ENCODE results near the gene ZNF618. TPM values are rescaled to one million over a fixed set of nuclear protein-coding genes. Genes with fewer than 3 reads are reported as not detected.

Gene ZNF618
- total RNA-seq, 1 donor from 2014 or later = 0.02 TPM

GRCh38 chr9:114093031-114093471, 216.9 kb downstream of the ZNF618 start:
- intact Hi-C loops (cut with micrococcal nuclease) = no loop called here

DNA sequence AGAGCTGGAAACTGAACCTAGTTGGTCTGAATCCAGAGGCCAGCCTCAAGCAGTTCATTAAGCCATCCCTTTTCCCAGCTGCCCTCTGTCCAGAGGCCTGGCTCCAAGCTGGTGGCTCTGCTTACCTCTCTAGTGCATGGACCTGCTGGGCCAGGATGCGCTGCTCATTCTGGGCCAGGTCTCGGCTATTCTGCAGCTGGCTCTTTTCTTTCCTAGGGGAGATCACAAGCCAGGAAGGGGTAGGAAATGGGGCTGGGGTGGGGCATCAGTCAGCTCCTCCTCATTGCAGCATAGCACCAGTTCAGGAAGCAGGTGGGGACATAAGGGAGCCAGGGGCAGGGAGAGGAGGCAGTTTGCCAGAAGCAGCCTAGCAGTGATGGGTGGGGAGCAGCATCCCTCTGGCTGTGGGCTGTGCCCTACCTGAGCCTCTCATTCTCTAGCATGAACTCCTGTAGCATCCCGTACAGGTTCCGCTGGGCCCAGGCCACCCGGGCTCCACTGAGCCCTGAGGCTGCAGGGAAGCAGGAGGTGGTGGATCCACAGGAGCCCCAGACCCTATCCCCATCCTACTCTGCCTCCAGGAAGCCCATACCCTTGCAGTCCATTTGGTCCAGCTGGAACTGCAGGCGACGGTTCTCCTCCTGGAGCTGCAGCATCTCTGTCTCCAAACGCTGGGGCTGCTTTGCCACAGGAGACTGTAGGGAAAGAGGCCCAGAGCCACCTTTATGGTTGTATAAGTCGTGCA, 217.8 kb downstream of the ZNF618 start:
- intact Hi-C loops (cut with micrococcal nuclease) = no loop called here

- intact Hi-C loops (cut with micrococcal nuclease) = no loop called here
Observed at GRCh38 chr9:114094971-114095370, 218.9 kb downstream of the ZNF618 start.

DNA sequence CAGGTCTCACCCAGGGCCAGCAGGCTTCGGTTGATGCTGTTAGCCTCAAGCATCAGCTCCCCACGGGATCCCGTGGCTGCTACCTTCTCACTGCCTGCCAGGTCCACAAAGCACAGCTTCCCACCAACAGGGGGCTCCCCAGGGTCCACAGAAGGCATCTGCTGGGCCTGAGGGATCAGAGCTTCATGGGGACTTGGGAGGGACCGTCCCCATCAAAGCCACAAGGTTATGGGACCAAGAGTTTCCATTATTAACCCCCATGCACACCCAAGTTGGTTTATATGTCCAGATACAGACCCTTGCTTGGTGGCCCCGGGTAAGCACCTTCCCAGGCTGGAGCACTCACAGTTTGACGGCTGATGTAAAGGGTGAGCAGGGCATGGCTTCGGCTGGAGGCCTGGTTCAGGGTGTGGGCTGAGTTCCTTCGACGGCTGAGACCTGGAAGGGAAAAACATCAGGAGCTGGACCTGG, 220.0 kb downstream of the ZNF618 start:
- intact Hi-C loops (cut with micrococcal nuclease) = no loop called here

- intact Hi-C loops (cut with micrococcal nuclease) = no loop called here
Observed at GRCh38 chr9:114096866-114097612, 220.9 kb downstream of the ZNF618 start.

DNA sequence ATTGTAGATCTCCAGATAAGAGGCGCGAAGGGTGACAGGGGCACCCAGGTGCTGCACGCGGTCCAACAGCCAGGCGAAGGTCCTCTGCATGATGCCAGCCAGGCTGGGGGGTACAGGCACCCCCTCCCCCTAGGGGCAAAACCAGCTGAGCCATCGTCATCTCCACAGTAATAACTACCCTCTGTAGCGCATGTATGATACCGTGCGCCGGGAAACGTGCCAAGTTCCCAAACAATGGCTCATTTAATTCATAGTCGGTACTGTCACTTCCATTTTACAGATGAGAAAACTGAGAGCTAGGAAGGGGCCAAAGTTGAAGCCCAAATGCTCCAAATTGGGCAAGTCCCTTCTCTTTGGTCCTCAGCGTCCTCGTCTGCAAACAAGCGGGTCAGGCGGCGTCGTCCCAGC, 221.5 kb downstream of the ZNF618 start:
- intact Hi-C loops (cut with micrococcal nuclease) = loop anchor here (1.0 kb wide), 1 partner anchor 301 kb away; no protein-coding TSS in a partner anchor

DNA sequence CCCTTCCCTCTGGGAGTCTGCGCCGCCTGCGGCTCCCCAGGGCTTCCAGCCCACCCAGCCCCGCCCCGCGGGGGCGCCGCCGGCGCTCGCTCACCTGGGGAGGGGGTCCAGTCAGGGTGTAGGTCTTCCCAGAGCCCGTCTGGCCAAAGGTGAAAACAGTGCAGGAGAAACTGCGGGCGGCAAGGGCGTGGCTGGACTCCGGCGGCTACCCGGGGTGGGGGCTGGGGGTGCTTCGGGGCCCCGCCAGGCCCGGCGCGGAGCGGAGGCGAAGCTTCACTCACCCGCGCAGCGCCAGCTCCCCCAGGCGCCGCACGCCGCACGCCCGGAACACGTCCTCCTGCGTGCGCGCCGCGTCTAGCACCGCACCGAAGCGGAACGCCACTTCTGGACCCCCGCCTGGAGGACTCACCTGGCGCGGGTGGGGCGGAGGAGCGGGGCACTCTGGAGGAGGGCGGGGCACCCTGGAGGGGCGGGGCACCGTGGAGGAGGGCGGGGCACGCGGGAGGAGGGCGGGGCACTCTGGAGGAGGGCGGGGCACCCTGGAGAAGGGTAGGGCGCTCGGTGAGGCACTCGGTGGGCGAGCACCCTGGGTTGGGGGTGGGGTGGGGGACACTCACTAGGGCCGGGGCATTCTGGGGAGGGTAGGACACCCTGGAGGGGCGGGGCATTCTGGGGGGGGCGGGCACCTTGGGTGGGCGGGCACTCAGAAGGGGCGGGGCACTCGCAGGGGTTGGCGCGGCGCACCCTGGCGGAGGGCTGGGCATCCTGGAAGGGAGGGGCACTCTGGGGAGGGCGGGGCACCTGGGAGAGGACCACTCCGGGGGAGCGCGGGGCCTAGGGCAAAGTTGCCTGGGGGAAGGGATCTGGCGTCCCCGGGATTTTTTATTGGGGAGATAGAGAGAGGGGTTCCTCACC, 222.2 kb downstream of the ZNF618 start:
- intact Hi-C loops (cut with micrococcal nuclease) = loop anchor here (1.0 kb wide), 1 partner anchor 300 kb away; no protein-coding TSS in a partner anchor

- intact Hi-C loops (cut with micrococcal nuclease) = loop anchor here (1.0 kb wide), 1 partner anchor 299 kb away; no protein-coding TSS in a partner anchor
Observed at GRCh38 chr9:114098936-114099668, 223.0 kb downstream of the ZNF618 start, which contains the start of gene KIF12. Gene KIF12, minus strand, starts transcription at chr9:114099292. Its CDS starts 16 bp downstream, at chr9:114099276.

DNA sequence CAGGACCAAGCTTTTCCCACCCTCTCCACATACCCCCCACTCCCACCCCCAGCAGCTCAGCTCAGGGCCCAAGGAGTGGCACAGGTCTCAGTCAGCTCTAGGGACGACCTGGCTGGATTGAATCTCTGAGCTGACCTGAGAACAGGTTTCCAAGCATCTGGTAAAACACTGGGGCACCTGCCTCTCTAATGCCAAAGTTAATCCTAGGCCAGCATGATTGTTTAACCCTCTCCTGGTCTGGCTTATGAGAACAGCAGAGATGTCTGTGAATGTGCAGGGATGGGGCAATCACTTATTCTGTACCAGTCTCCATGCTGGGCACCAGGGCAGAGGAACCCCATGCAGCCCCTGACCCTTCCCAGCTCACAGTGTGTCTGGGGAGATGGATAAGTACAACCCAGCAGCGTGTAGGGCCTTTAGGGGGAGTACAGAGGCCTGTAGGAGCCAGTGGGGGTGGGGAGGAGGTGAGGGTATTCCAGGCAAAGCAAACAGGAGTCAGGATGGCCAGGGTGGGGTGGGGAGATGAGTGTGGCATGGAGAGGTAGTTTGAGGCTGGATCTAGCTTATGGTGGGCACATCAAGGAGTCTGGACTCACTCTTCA, 223.7 kb downstream of the ZNF618 start:
- intact Hi-C loops (cut with micrococcal nuclease) = no loop called here

DNA sequence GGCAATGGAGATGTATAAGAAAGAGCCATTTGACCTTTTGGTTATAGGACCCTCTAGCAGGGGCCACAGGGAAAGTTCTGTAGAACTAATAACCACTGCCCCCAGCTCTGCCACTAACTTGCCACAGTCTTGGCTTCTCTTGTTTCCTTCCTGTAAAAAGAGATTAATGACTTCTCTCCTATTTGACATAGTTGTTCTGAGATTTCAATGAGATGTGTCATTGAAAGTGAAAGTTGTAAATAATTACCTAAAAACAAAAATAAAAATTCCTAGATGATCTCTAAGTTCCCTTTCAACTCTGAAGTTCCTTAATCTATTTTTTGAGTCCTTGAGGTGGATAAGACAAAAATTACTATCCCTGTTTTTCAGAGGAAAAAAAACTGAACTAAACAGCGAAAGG, 224.4 kb downstream of the ZNF618 start:
- intact Hi-C loops (cut with micrococcal nuclease) = no loop called here

DNA sequence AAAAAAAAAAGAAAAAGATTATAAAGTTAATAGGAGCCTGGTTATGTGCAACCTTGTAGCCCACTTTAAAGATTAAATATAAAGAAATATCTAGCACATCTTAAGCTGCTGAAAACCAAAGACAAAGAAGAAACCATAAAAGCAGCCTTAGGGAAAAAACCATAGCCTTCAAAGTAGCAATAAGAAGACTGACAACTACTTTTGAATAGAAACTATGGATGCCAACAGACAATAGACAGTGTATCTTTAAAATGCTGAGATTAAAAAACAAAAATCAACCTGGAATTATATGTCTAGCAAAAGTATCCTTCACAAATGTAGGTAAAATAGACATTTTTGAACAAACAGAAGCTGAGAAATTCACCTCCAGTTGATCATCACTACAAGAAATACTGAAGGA, 226.4 kb downstream of the ZNF618 start:
- intact Hi-C loops (cut with micrococcal nuclease) = no loop called here

DNA sequence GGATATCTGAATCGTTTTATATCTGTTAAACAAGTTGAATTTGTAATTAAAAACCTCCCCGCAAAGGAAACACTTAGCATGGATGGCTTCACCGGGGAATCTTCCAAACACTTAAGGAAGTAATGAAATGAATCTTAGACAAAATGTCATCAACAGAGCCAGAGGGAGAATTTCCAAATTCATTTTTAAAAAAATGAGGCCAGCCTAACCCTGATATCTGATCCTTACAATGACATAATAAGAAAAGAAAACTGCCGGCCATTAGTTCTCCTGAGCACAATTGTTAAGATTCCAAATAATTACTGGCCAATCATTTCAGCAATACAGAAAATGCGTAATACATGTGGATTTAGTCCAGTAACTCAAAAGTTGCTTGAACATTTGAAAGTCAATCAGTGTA, 229.1 kb downstream of the ZNF618 start:
- intact Hi-C loops (cut with micrococcal nuclease) = no loop called here

Other genes starting within 250 kb of the ZNF618 start
- not detected in 2 replicates for gene AMBP, start 202.0 kb downstream of the ZNF618 start, total RNA-seq
- gene KIF12, start 223.0 kb downstream of the ZNF618 start, total RNA-seq = not detected in 2 replicates

Measured in T-helper 1 cell treated with Interleukin-12 subunit alpha and Interleukin-12 subunit beta and Interleukin-4 antibody, amounts not matched to agents 30 ng/mL and 1 ng/mL, for 36 hours (primary cell).